HEK293T (cell line): ENCODE results near the gene ITGB5.

ENCODE experiments used
- CTBP1 ChIP-seq: fragments of 450-650 bp; IDR thresholded peaks from 2 replicates; pipeline ENCODE4 v1.6.1; 2016; ENCODE audit warnings: borderline replicate concordance
- L3MBTL2 ChIP-seq: fragments of 450-650 bp; conservative IDR thresholded peaks from 2 replicates; pipeline ENCODE4 v1.6.1; 2016; ENCODE audit warnings: mild to moderate bottlenecking
- SP1 ChIP-seq: fragments of 450-650 bp; IDR thresholded peaks from 2 replicates; pipeline ENCODE4 v1.6.1; 2017
- SUZ12 ChIP-seq: fragments of 450-650 bp; IDR thresholded peaks from 2 replicates; pipeline ENCODE4 v1.6.1; 2016; ENCODE audit warnings: mild to moderate bottlenecking

- no peak for TF ChIP-seq SP1
- no peak for TF ChIP-seq L3MBTL2
- TF ChIP-seq CTBP1: no peak
- no peak for TF ChIP-seq SUZ12
Measured at GRCh38 chr3:124817079-124817478, 70.1 kb downstream of the ITGB5 start.
